Activated CD4-positive, CD25-positive, alpha-beta regulatory T cell (primary cell): ENCODE results near the gene GNG12.

Source experiments
- DNase-seq, 4 experiments: peaks; one replicate each; lab custom pipeline; 2025; lab: John Stamatoyannopoulos, UW

Gene GNG12

GRCh38 chr1:67815303-67816094, 17.8 kb downstream of the GNG12 start:
- no peak for DNase-seq

- no peak for DNase-seq
Observed at GRCh38 chr1:67814121-67814772, 19.0 kb downstream of the GNG12 start.

- DNase-seq = no peak
Observed at GRCh38 chr1:67812226-67812625, 21.0 kb downstream of the GNG12 start.

GRCh38 chr1:67811781-67812180, 21.5 kb downstream of the GNG12 start:
- no peak for DNase-seq

- DNase-seq = no peak
Observed at GRCh38 chr1:67809887-67810286, 23.4 kb downstream of the GNG12 start.

GRCh38 chr1:67807282-67807681, 26.0 kb downstream of the GNG12 start:
- no peak for DNase-seq

- no peak for DNase-seq
Observed at GRCh38 chr1:67804710-67805109, 28.6 kb downstream of the GNG12 start.

- DNase-seq = no peak
Observed at GRCh38 chr1:67803380-67804279, 29.6 kb downstream of the GNG12 start.

GRCh38 chr1:67802565-67802964, 30.7 kb downstream of the GNG12 start:
- no peak for DNase-seq

- no peak for DNase-seq
Observed at GRCh38 chr1:67801903-67802302, 31.4 kb downstream of the GNG12 start.

GRCh38 chr1:67795179-67795912, 37.9 kb downstream of the GNG12 start:
- DNase-seq = no peak

- no peak for DNase-seq
Observed at GRCh38 chr1:67793562-67793961, 39.7 kb downstream of the GNG12 start.

- DNase-seq = no peak
Observed at GRCh38 chr1:67792741-67793458, 40.4 kb downstream of the GNG12 start.

- DNase-seq = no peak
Observed at GRCh38 chr1:67792103-67792502, 41.2 kb downstream of the GNG12 start.

- no peak for DNase-seq
Observed at GRCh38 chr1:67791686-67792085, 41.6 kb downstream of the GNG12 start.

GRCh38 chr1:67791261-67791660, 42.0 kb downstream of the GNG12 start:
- DNase-seq = no peak

- no peak for DNase-seq
Observed at GRCh38 chr1:67790201-67790692, 43.0 kb downstream of the GNG12 start.

- no peak for DNase-seq
Observed at GRCh38 chr1:67789551-67789950, 43.7 kb downstream of the GNG12 start.

- no peak for DNase-seq
Observed at GRCh38 chr1:67788904-67789303, 44.4 kb downstream of the GNG12 start.

- no peak for DNase-seq
Observed at GRCh38 chr1:67788238-67788790, 45.0 kb downstream of the GNG12 start.

- DNase-seq = no peak
Observed at GRCh38 chr1:67787746-67788145, 45.5 kb downstream of the GNG12 start.
